ENCODE data around the gene PSD4.

GRCh38 chr2:113190871-113191270 is 17.1 kb downstream of the PSD4 start:
- TF ChIP-seq, protein P1, sequence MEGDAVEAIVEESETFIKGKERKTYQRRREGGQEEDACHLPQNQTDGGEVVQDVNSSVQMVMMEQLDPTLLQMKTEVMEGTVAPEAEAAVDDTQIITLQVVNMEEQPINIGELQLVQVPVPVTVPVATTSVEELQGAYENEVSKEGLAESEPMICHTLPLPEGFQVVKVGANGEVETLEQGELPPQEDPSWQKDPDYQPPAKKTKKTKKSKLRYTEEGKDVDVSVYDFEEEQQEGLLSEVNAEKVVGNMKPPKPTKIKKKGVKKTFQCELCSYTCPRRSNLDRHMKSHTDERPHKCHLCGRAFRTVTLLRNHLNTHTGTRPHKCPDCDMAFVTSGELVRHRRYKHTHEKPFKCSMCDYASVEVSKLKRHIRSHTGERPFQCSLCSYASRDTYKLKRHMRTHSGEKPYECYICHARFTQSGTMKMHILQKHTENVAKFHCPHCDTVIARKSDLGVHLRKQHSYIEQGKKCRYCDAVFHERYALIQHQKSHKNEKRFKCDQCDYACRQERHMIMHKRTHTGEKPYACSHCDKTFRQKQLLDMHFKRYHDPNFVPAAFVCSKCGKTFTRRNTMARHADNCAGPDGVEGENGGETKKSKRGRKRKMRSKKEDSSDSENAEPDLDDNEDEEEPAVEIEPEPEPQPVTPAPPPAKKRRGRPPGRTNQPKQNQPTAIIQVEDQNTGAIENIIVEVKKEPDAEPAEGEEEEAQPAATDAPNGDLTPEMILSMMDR (IDR thresholded peaks at IDR 0.05; ENCODE audit: low read length) = no peak
- TF ChIP-seq EZH2 (optimal IDR thresholded peaks at IDR 0.05; ENCODE audit: low read depth, low read length) = no peak
